Measurements from ENCODE around the gene KLC4.

Gene KLC4

GRCh38 chr6:43038727-43039126 is 20.7 kb upstream of the KLC4 start:
- no peak for TF ChIP-seq CEBPB (IDR thresholded peaks at IDR 0.05)
- TF ChIP-seq NFIC (IDR thresholded peaks at IDR 0.05), result no peak
- TF ChIP-seq TAF1 (IDR thresholded peaks at IDR 0.05; ENCODE audit: low read depth), result no peak
- TF ChIP-seq, protein P1, sequence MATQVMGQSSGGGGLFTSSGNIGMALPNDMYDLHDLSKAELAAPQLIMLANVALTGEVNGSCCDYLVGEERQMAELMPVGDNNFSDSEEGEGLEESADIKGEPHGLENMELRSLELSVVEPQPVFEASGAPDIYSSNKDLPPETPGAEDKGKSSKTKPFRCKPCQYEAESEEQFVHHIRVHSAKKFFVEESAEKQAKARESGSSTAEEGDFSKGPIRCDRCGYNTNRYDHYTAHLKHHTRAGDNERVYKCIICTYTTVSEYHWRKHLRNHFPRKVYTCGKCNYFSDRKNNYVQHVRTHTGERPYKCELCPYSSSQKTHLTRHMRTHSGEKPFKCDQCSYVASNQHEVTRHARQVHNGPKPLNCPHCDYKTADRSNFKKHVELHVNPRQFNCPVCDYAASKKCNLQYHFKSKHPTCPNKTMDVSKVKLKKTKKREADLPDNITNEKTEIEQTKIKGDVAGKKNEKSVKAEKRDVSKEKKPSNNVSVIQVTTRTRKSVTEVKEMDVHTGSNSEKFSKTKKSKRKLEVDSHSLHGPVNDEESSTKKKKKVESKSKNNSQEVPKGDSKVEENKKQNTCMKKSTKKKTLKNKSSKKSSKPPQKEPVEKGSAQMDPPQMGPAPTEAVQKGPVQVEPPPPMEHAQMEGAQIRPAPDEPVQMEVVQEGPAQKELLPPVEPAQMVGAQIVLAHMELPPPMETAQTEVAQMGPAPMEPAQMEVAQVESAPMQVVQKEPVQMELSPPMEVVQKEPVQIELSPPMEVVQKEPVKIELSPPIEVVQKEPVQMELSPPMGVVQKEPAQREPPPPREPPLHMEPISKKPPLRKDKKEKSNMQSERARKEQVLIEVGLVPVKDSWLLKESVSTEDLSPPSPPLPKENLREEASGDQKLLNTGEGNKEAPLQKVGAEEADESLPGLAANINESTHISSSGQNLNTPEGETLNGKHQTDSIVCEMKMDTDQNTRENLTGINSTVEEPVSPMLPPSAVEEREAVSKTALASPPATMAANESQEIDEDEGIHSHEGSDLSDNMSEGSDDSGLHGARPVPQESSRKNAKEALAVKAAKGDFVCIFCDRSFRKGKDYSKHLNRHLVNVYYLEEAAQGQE (IDR thresholded peaks at IDR 0.05; ENCODE audit: low read depth), result no peak
- TF ChIP-seq MAX (IDR thresholded peaks at IDR 0.05), result no peak
- TF ChIP-seq RAD21 (IDR thresholded peaks at IDR 0.05; ENCODE audit: low read depth), result no peak

DNA sequence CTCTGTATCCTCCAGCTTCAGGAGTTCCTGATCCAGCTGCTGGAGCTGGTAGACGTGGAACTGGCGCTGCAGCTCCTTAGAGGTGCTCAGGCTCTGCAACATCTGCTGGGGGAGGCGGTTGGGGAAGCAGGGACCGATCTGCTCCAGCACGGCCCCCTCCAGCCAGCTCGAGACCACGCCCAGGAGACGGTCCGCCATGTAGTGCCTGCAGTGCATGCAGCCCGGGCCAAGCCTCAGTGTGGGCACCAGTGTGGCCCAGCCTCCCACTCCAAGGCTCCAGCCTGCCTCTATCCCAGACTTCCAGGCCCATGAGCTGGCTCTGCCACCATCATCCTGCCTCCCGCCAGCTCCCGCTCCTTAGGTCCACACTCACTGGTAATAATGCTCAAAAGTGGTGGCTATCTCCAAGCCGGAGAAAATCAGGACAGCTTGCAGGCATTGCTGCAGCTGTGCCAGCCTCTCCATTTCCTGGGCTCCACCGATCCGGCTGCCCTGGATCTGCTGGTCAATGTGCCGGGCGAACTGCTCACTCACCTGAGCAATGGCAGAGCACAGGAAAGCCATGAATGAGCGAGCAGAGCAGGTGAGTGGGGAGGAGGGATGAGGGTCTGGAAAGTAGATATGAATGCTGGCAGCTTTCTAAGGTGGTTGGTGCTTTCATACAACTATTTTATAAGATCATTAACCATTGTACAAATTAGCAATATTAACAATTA is 18.7 kb upstream of the KLC4 start:
- TF ChIP-seq, protein P1 (IDR thresholded peaks at IDR 0.05; ENCODE audit: low read depth), result no peak
- TF ChIP-seq CREB1 (IDR thresholded peaks at IDR 0.05; ENCODE audit: low read depth), result no peak
- TF ChIP-seq YY1 (IDR thresholded peaks at IDR 0.05; ENCODE audit: low read depth), result no peak
- no peak for TF ChIP-seq EGR1 (IDR thresholded peaks at IDR 0.05)
- no peak for TF ChIP-seq ZBTB7A (IDR thresholded peaks at IDR 0.05; ENCODE audit: low read depth)
- TF ChIP-seq TCF12 (IDR thresholded peaks at IDR 0.05; ENCODE audit: low read depth), result no peak
- TF ChIP-seq NFIC (IDR thresholded peaks at IDR 0.05), result no peak
- no peak for TF ChIP-seq MAX (IDR thresholded peaks at IDR 0.05)
- no peak for TF ChIP-seq CEBPB (IDR thresholded peaks at IDR 0.05)
- no peak for TF ChIP-seq TAF1 (IDR thresholded peaks at IDR 0.05; ENCODE audit: low read depth)
- no peak for TF ChIP-seq EP300 (IDR thresholded peaks at IDR 0.05; ENCODE audit: borderline replicate concordance)

DNA sequence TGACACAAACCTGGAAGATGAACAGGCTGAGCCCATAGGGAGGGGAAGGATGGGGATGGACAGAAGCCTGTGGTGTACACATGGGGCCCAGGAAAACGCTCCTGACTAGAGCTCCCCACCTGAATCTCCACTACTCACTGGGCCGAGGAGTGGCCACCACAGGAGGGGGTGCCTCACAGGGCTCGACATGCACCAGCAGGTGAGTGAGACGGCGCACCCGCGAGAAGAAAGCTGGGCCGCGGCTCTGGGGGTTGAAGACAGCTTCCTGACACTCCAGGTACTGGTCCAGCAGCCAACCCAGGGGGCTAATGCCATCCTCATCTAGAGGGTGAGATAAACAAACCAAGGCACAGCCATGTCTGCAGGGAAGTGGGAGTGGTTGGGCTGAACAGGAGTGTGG is 16.1 kb upstream of the KLC4 start:
- no peak for TF ChIP-seq CEBPB (IDR thresholded peaks at IDR 0.05)

GRCh38 chr6:43045371-43045930 is 14.0 kb upstream of the KLC4 start:
- TF ChIP-seq FOXM1 (IDR thresholded peaks at IDR 0.05; ENCODE audit: borderline replicate concordance, low read depth) (no peak), RAD21 (IDR thresholded peaks at IDR 0.05; ENCODE audit: low read depth) (no peak), MAX (IDR thresholded peaks at IDR 0.05) (no peak), YY1 (IDR thresholded peaks at IDR 0.05; ENCODE audit: low read depth) (no peak), CREB1 (IDR thresholded peaks at IDR 0.05; ENCODE audit: low read depth) (no peak), ZBTB7A (IDR thresholded peaks at IDR 0.05; ENCODE audit: low read depth) (no peak), TAF1 (IDR thresholded peaks at IDR 0.05; ENCODE audit: low read depth) (no peak), EGR1 (IDR thresholded peaks at IDR 0.05) (no peak), TEAD4 (IDR thresholded peaks at IDR 0.05) (no peak)

GRCh38 chr6:43047998-43048397 is 11.4 kb upstream of the KLC4 start:
- TF ChIP-seq TEAD4 (IDR thresholded peaks at IDR 0.05) (no peak), USF1 (IDR thresholded peaks at IDR 0.05) (no peak), CREB1 (IDR thresholded peaks at IDR 0.05; ENCODE audit: low read depth) (no peak), NFIC (IDR thresholded peaks at IDR 0.05) (no peak), TAF1 (IDR thresholded peaks at IDR 0.05; ENCODE audit: low read depth) (no peak), RAD21 (IDR thresholded peaks at IDR 0.05; ENCODE audit: low read depth) (no peak), EGR1 (IDR thresholded peaks at IDR 0.05) (no peak), CEBPB (IDR thresholded peaks at IDR 0.05) (no peak), FOXM1 (IDR thresholded peaks at IDR 0.05; ENCODE audit: borderline replicate concordance, low read depth) (no peak), TCF12 (IDR thresholded peaks at IDR 0.05; ENCODE audit: low read depth) (no peak), YY1 (IDR thresholded peaks at IDR 0.05; ENCODE audit: low read depth) (no peak), MAX (IDR thresholded peaks at IDR 0.05) (no peak), EP300 (IDR thresholded peaks at IDR 0.05; ENCODE audit: borderline replicate concordance) (no peak), ZBTB7A (IDR thresholded peaks at IDR 0.05; ENCODE audit: low read depth) (no peak)
- TF ChIP-seq, protein P1 (IDR thresholded peaks at IDR 0.05; ENCODE audit: low read depth), result no peak
